ENCODE measurements around the gene TENM4. TPM values are rescaled to one million over a fixed set of nuclear protein-coding genes. Genes with fewer than 3 reads are reported as not detected.

TENM4 gene
- total and polyA plus RNA-seq, 2 of the 8 experiments (the other 6 are each of a cell fraction or from before 2014, with no cell fraction given) = 3.5 to 7.2 TPM

GRCh38 chr11:79069504-79069903, 371.3 kb downstream of the TENM4 start:
- Histone ChIP-seq H3K79me1 (ENCODE audit: low read depth, low read length) (no peaks in the 10 kb centered on the region), H3K9me3 (ENCODE audit: insufficient read depth in 2 of 2, low read depth in 1 of 2, low read length in 1 of 2) (no peaks in the 10 kb centered on the region), H2AFZ (ENCODE audit: low read length) (no peak overlapping the region), H3K14ac (ENCODE audit: insufficient read length) (no peak overlapping the region), H3K9ac (replicated peaks in 1 of 4; ENCODE audit: extremely low read depth in 1 of 4, low read depth in 3 of 4, low read length in 3 of 4) (no peak overlapping the region), H4K8ac (ENCODE audit: extremely low read depth, insufficient read depth, low read length) (no peak overlapping the region; the same call in 1 of the 2 replicates), H4K5ac (ENCODE audit: insufficient read length, low read depth, low read length) (no peak overlapping the region), H3K4me2 (ENCODE audit: insufficient read depth in 1 of 2, low read depth in 2 of 2, low read length in 2 of 2) (no peak overlapping the region), H3K27me3 (replicated peaks in 1 of 4; ENCODE audit: control insufficient read depth in 3 of 4, extremely low read depth in 1 of 4, insufficient read depth in 3 of 4, low read length in 3 of 4) (no peaks in the 10 kb centered on the region), H3K56ac (replicated peaks; ENCODE audit: insufficient read length, low read depth, low read length) (no peak overlapping the region), H3K27ac (ENCODE audit: low read depth, low read length) (no peak overlapping the region), H2BK12ac (ENCODE audit: low read depth, low read length) (no peak overlapping the region), H4K20me1 (replicated peaks in 1 of 2; ENCODE audit: control insufficient read depth in 1 of 2, insufficient read depth in 2 of 2, low read length in 2 of 2) (no peaks in the 10 kb centered on the region), H2BK15ac (ENCODE audit: low read length) (no peak overlapping the region), H3K23ac (ENCODE audit: insufficient read length) (no peak overlapping the region), H3K36me3 (ENCODE audit: control insufficient read depth in 2 of 4, insufficient read depth in 4 of 4, low read length in 3 of 4) (no peaks in the 10 kb centered on the region), H3K18ac (ENCODE audit: extremely low read depth, low read length) (no peak overlapping the region), H2AK5ac (ENCODE audit: low read depth, low read length) (no peak overlapping the region), H3K4ac (replicated peaks; ENCODE audit: insufficient read length, low read depth, low read length) (no peak overlapping the region), H2BK120ac (replicated peaks; ENCODE audit: low read depth, low read length) (no peak overlapping the region), H2BK20ac (ENCODE audit: low read length) (no peak overlapping the region), H4K91ac (replicated peaks; ENCODE audit: insufficient read length, low read length) (no peak overlapping the region), H2BK5ac (ENCODE audit: low read depth, low read length) (no peak overlapping the region), H3K79me2 (ENCODE audit: control insufficient read depth in 1 of 2, insufficient read depth in 2 of 2, low read length in 2 of 2) (no peaks in the 10 kb centered on the region), H3K4me1 (replicated peaks in 1 of 4; ENCODE audit: control insufficient read depth in 3 of 4, insufficient read depth in 4 of 4, low read length in 3 of 4) (peaks cover 0 to 19% (median 8%) of the 10 kb centered on the region in 4 experiments), H3K23me2 (ENCODE audit: low read depth, low read length) (no peaks in the 10 kb centered on the region), H3K4me3 (ENCODE audit: extremely low read depth in 1 of 4, insufficient read depth in 2 of 4, low read depth in 3 of 4, low read length in 4 of 4) (no peak overlapping the region)
- DNase-seq (ENCODE audit: low read depth in 1 of 2, low spot score in 2 of 2) (no peak), FAIRE-seq (no peak)
- 94% methylated on average over 19 of the region's 30 CpGs; no CpG with 5 or more reads in 1 of the 2 experiments for WGBS, 2 experiments (ENCODE audit: extremely low coverage in 1 of 2, insufficient coverage in 1 of 2, insufficient read length in 1 of 2, insufficient replicate concordance in 2 of 2, low coverage in 1 of 2, low lambda C conversion rate in 2 of 2, missing lambda C conversion rate in 1 of 2)
- ChIA-PET POLR2A (ENCODE audit: partially characterized antibody) (no interaction called here), CTCF (ENCODE audit: partially characterized antibody) (interaction anchor here (0.6 to 5.8 kb wide), 7 partner anchors 9 to 163 kb away, joined by 3 to 32 read pairs (median 18); no protein-coding TSS in a partner anchor)
- TF ChIP-seq E2F6 (IDR thresholded peaks at IDR 0.05) (no peak), RNF2 (IDR thresholded peaks at IDR 0.05; ENCODE audit: borderline replicate concordance, low read depth, low read length, missing control alignments, poor library complexity, severe bottlenecking) (no peak), EP300 (IDR thresholded peaks at IDR 0.05; ENCODE audit: borderline replicate concordance in 1 of 2, low read depth in 2 of 2, low read length in 2 of 2) (no peak)
